ENCODE results near the gene NFE2L1.
A peak's percentile ranks its signal among the peaks of the same experiment; 100 is the strongest.
"Not testable (repeated sequence)": the region's sequence is repeated elsewhere in the genome, so short reads cannot be mapped to it uniquely, and the experiment has no call there.

Gene NFE2L1

GRCh38 chr17:48027322-48027981 lies 20.7 kb upstream of the NFE2L1 start:
- no peak for DNase-seq (ENCODE audit: low read depth)
- in situ Hi-C loops (cut with HindIII; ENCODE audit: low sequenced_read_pairs): no loop called here
- no peak overlapping the region for H3K4me3 ChIP-seq (ENCODE audit: low read depth, low read length)
- TF ChIP-seq, protein P1, sequence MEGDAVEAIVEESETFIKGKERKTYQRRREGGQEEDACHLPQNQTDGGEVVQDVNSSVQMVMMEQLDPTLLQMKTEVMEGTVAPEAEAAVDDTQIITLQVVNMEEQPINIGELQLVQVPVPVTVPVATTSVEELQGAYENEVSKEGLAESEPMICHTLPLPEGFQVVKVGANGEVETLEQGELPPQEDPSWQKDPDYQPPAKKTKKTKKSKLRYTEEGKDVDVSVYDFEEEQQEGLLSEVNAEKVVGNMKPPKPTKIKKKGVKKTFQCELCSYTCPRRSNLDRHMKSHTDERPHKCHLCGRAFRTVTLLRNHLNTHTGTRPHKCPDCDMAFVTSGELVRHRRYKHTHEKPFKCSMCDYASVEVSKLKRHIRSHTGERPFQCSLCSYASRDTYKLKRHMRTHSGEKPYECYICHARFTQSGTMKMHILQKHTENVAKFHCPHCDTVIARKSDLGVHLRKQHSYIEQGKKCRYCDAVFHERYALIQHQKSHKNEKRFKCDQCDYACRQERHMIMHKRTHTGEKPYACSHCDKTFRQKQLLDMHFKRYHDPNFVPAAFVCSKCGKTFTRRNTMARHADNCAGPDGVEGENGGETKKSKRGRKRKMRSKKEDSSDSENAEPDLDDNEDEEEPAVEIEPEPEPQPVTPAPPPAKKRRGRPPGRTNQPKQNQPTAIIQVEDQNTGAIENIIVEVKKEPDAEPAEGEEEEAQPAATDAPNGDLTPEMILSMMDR (IDR thresholded peaks at IDR 0.05; ENCODE audit: low read depth, low read length, missing control alignments): no peak

GRCh38 chr17:48028736-48029135 lies 19.4 kb upstream of the NFE2L1 start:
- no peak for DNase-seq (ENCODE audit: low read depth)
- in situ Hi-C loops (cut with HindIII; ENCODE audit: low sequenced_read_pairs): no loop called here
- H3K4me3 ChIP-seq (ENCODE audit: low read depth, low read length): no peak overlapping the region
- TF ChIP-seq, protein P1 (IDR thresholded peaks at IDR 0.05; ENCODE audit: low read depth, low read length, missing control alignments): no peak

GRCh38 chr17:48030531-48030930 lies 17.6 kb upstream of the NFE2L1 start:
- peak; percentile 26 for DNase-seq (ENCODE audit: low read depth)

DNA sequence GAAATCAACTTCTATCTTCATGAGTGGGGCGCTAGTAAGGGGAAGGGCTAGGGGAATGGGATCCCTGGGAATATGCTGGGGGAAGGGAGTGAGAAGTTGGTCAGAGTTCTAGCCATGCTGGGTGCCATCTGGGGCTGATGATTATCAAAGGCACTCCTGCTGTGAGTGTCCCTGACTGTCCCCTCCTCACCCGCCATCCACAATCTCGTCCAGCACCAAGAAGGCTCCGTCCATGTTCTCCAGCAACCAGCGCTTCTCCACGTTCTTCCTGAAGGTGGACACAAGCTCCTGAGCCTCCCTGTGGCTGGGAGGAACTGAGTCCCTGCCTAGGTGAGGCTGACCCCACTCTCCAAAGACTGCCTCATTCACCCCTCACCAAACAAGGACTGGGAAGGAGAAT lies 16.2 kb upstream of the NFE2L1 start:
- H3K4me3 ChIP-seq (ENCODE audit: low read depth, low read length): no peak overlapping the region
- in situ Hi-C loops (cut with HindIII; ENCODE audit: low sequenced_read_pairs): loop anchor here (5.0 kb wide), 1 partner anchor 50 kb away; no protein-coding TSS in a partner anchor
- DNase-seq (ENCODE audit: low read depth): no peak
- TF ChIP-seq, protein P1 (IDR thresholded peaks at IDR 0.05; ENCODE audit: low read depth, low read length, missing control alignments): no peak

More at GRCh38 chr17:48030531-48030930, 17.6 kb upstream of the NFE2L1 start:
- in situ Hi-C loops (cut with HindIII; ENCODE audit: low sequenced_read_pairs): loop anchor here (5.0 kb wide), 1 partner anchor 52 kb away; no protein-coding TSS in a partner anchor
- H3K4me3 ChIP-seq (ENCODE audit: low read depth, low read length): no peak overlapping the region
- TF ChIP-seq, protein P1 (IDR thresholded peaks at IDR 0.05; ENCODE audit: low read depth, low read length, missing control alignments): no peak

DNA sequence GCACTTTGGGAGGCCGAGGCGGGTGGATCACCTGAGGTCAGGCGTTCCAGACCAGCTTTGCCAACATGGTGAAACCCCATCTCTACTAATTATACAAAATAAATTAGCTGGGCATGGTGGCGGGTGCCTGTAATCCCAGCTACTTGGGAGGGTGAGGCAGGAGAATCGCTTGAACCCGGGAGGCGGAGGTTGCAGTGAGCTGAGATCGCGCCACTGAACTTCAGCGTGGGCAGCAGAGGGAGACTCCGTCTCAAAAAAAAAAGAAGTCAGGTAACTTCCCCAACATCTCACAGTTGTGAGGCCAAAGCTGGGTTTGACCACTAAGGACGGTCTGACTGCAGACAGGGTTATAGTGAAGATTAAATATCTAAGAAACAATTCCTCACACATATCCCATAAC lies 13.4 kb upstream of the NFE2L1 start:
- not testable (repeated sequence) for DNase-seq (ENCODE audit: low read depth); H3K4me3 ChIP-seq (ENCODE audit: low read depth, low read length)
- in situ Hi-C loops (cut with HindIII; ENCODE audit: low sequenced_read_pairs): loop anchor here (5.0 kb wide), 1 partner anchor 48 kb away; no protein-coding TSS in a partner anchor

- no peak for DNase-seq (ENCODE audit: low read depth)
- in situ Hi-C loops (cut with HindIII; ENCODE audit: low sequenced_read_pairs): no loop called here
- TF ChIP-seq, protein P1 (IDR thresholded peaks at IDR 0.05; ENCODE audit: low read depth, low read length, missing control alignments): no peak
- H3K4me3 ChIP-seq (ENCODE audit: low read depth, low read length): peak overlapping the region; percentile 56
These were observed 11.5 kb upstream of the NFE2L1 start for GRCh38 chr17:48036693-48037035.

DNA sequence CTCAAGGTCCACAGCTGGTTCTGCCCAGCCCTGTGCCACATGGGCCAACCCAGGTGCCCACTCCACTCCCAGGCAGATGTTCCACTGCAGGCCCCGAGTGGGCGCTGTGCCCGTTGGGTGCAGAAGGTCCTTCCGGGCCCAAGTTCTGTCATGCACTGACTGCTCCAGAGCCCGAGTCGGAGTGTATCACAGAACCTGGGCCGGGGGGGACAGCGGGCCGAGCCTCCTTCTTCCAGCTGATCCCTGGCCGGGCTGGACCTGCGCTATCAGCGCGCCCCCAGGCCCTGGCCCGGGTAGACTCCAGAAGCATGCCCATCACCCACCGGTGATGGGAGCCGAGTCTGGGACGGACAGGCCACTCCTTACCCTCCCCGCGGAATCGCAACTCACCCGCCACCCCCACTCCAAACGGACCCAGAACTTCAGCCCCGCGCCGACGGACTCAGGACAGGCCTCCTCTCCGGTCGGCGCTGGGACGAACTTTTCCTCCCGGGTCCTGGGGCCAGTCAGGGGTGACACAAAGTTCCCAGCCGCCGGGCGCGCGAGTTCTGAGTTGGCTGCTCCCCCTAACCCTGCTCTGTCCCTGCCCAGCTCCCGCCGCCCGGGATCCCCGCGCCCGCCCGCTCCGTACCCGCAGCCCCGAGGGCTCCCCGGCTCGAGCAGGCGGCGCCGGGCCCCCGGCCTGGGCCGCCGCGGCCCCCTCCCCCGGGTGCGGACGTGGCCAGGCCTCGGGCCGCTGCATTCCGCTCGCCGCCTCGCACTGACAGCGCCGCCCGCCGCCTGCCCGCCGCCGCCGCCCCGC lies 10.9 kb upstream of the NFE2L1 start, which contains the start of gene COPZ2:
TSS of gene COPZ2 (minus strand) at position 762 of the 802 bp plus-strand sequence. CDS start at position 742, 20 bp downstream.
- H3K4me3 ChIP-seq (ENCODE audit: low read depth, low read length): peak within 1 kb of the TSS; percentile 56
- TF ChIP-seq, protein P1 (IDR thresholded peaks at IDR 0.05; ENCODE audit: low read depth, low read length, missing control alignments): peak; percentile 44
- in situ Hi-C loops (cut with HindIII; ENCODE audit: low sequenced_read_pairs): no loop called here
- no peak for DNase-seq (ENCODE audit: low read depth)
